Thoracic aorta (tissue), 2 donors: ENCODE data around the gene SLC18A3. TPM values are rescaled to one million over a fixed set of nuclear protein-coding genes. Genes with fewer than 3 reads are reported as not detected.

Source experiments
- ATAC-seq: fragments of 150-250 bp; one replicate; pipeline ENCODE4 v1.8.0; 2017; ENCODE audit warnings: low read depth; ENCODE audit not compliant: insufficient number of reproducible peaks, low FRiP score
- DNase-seq: peaks from one replicate; pipeline ENCODE4 v3.0.0-alpha.2; 2020; ENCODE audit warnings: low spot score
- H3K27ac ChIP-seq, 2 donors: fragments of 200-600 bp; sonication (generic); 1 replicate in 1 of 2; 2 replicates in 1 of 2; pipeline ENCODE4 v1.5.1; 2016; ENCODE audit warnings: mild to moderate bottlenecking in 2 of 2, moderate library complexity in 2 of 2
- H3K27me3 ChIP-seq: fragments of 200-600 bp; sonication (generic); replicated peaks from 2 replicates; pipeline ENCODE4 v1.6.0; 2016; ENCODE audit warnings: mild to moderate bottlenecking; ENCODE audit not compliant: insufficient read depth
- H3K36me3 ChIP-seq: fragments of 200-600 bp; sonication (generic); one replicate; pipeline ENCODE4 v1.5.1; 2016
- H3K4me1 ChIP-seq, 2 donors: fragments of 200-600 bp; sonication (generic); 1 replicate in 1 of 2; 2 replicates in 1 of 2; pipeline versions ENCODE4 v1.5.1 to v1.6.0; 2016; ENCODE audit warnings: low read depth in 2 of 2, mild to moderate bottlenecking in 1 of 2; ENCODE audit not compliant: control insufficient read depth in 1 of 2
- H3K4me3 ChIP-seq: fragments of 200-600 bp; sonication (generic); 2 replicates; pipeline ENCODE4 v1.5.1; 2016; ENCODE audit warnings: mild to moderate bottlenecking
- H3K9me3 ChIP-seq: fragments of 200-600 bp; sonication (generic); 2 replicates; pipeline ENCODE4 v1.5.1; 2016
- total RNA-seq, 2 donors: library from RNA; depleted of rRNA; stranded (reverse); fragments of >200 nt; gene quantifications; one replicate each; pipeline versions ENCODE4 v1.1.0 to v1.2.3, GENCODE V29; 2016
- TF ChIP-seq, protein P1 (sequence below): fragments of 200-600 bp; sonication (generic); IDR thresholded peaks from one replicate; pipeline ENCODE4 v1.5.1; 2019; ENCODE audit warnings: antibody characterized with exemption

SLC18A3 gene
- total RNA-seq, 2 donors from 2014 or later = not detected

DNA sequence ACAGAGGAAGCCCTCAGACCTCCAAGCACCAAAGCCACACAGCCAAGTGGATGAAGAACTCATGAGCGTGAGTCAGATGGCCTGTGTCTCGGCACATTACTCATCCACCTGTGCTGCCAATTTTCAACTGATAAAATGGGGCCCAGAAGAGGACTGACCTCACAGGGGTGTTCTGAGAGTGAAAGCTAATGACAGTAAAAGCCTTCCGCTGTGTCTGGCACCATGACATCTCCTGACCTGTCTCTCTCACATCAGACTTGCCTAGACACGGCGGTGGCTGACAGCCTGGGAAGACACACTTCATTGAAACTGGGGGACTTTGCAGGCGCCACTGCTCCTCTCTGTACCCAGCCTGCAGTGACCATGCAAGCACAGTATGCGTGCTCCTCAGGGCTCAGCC, 8.3 kb upstream of the SLC18A3 start:
- DNase-seq (no peak), ATAC-seq (no peak)
- H3K4me3 ChIP-seq = no peak overlapping the region
- no peaks in the 10 kb centered on the region for H3K27me3 ChIP-seq
- H3K9me3 ChIP-seq = no peaks in the 10 kb centered on the region
- H3K27ac ChIP-seq = no peak overlapping the region
- H3K4me1 ChIP-seq = no peaks in the 10 kb centered on the region
- TF ChIP-seq, protein P1, sequence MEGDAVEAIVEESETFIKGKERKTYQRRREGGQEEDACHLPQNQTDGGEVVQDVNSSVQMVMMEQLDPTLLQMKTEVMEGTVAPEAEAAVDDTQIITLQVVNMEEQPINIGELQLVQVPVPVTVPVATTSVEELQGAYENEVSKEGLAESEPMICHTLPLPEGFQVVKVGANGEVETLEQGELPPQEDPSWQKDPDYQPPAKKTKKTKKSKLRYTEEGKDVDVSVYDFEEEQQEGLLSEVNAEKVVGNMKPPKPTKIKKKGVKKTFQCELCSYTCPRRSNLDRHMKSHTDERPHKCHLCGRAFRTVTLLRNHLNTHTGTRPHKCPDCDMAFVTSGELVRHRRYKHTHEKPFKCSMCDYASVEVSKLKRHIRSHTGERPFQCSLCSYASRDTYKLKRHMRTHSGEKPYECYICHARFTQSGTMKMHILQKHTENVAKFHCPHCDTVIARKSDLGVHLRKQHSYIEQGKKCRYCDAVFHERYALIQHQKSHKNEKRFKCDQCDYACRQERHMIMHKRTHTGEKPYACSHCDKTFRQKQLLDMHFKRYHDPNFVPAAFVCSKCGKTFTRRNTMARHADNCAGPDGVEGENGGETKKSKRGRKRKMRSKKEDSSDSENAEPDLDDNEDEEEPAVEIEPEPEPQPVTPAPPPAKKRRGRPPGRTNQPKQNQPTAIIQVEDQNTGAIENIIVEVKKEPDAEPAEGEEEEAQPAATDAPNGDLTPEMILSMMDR = no peak
- H3K36me3 ChIP-seq = no peaks in the 10 kb centered on the region

DNA sequence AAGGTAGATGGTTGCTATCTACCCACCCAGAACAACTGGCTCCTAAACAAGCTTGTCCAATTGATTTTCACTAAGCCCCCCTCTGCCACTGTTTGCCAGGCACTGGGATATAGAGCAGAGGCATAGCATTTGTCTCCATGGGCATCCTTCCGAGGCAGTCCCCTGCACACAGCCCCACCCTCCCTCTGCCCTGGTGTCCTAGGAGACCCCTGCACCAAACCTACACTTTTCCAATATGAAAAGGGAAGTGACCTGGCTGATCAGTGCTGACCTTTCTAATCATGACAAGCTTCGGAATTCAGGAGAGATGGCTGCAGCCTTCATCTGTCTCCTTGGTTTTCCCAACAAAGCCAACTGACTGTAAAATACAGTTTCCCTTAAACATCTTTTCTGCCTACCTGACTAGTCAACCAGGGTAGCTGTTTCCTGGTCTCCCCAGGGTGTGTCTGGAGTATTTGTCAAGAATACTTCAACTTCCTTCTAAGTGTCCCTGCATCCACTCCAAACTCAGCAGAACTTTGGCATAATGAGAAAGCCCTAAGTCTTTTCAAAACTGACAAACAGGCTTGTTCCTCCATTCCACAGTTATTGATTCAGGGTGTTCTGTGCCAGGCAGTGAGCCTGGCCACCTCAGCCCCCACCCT, 7.6 kb upstream of the SLC18A3 start:
- Histone ChIP-seq H3K27me3 (no peaks in the 10 kb centered on the region), H3K4me1 (no peaks in the 10 kb centered on the region), H3K9me3 (no peaks in the 10 kb centered on the region), H3K4me3 (no peak overlapping the region), H3K27ac (no peak overlapping the region), H3K36me3 (no peaks in the 10 kb centered on the region)
- TF ChIP-seq, protein P1 = no peak
- DNase-seq (no peak), ATAC-seq (no peak)

DNA sequence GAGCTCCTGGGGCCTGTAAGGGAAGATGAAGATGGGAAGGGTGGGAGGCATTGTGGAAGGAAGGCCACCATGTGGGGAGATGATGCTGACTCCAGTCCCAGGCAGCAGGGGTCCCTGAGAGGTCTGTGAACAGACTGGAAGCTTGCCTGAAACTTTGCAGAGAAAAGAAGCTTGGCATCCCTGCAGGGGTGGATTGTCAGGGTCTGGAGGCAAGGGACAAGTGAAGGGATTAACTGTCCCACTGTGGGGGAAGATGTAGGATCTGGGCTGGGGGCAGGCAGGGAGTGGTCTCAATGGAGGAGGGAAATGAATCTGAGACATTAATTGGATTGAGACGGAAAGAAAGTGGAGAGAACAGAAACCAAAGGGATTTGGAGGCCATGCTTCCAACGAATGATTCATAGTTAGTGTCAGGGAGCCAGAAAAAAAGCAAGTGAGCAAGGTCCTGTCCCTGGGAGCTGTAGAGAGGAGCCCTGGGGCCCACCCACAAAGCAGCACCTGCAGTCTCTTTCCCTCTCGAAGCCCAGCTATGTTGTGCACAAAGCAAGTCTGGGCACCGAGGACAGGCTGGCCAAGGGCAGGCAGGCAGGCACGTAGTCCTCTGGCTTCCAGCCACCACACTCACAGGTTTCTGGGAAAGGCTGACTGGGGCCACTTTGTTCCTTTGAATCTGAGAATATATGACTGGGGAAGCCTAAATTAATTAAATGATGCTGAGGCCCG, 4.7 kb upstream of the SLC18A3 start:
- Histone ChIP-seq H3K4me3 (no peak overlapping the region), H3K27me3 (no peaks in the 10 kb centered on the region), H3K27ac (no peak overlapping the region), H3K4me1 (peaks cover under 1 to 12% of the 10 kb centered on the region in 2 donors), H3K36me3 (no peaks in the 10 kb centered on the region), H3K9me3 (no peaks in the 10 kb centered on the region)
- DNase-seq (no peak), ATAC-seq (no peak)
- TF ChIP-seq, protein P1 = no peak

DNA sequence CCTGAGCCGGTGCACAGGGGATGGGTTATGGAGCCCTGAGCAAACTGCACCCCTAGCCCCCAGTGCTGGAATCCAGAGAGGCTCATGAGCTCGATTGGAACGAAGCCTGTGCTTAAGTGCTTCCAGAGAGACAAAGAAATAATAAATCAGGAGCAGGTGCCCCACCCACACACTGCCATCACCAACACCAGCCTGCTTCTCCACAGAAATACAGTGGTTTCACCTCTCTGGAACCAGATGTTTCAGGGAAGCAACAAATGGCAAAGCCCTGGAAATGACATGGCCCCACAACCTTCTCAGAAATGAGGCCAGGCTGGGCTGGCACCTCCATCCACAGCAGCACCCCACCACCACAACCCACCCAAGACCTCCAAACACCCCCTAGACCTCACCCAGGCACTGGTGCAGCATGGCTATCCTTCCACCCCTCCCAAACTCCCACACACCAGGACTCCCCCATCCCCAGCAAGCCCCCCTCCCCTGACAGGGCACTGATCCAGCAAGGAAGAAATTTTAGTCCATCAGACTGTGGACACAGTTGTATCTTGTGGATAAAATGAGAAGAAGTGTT, 4.1 kb upstream of the SLC18A3 start:
- Histone ChIP-seq H3K4me1 (peaks cover 7 to 18% of the 10 kb centered on the region in 2 donors), H3K36me3 (no peaks in the 10 kb centered on the region), H3K27ac (no peak overlapping the region), H3K4me3 (no peak overlapping the region), H3K9me3 (no peaks in the 10 kb centered on the region), H3K27me3 (peaks cover 5% of the 10 kb centered on the region)
- DNase-seq (no peak), ATAC-seq (no peak)
- TF ChIP-seq, protein P1 = no peak

DNA sequence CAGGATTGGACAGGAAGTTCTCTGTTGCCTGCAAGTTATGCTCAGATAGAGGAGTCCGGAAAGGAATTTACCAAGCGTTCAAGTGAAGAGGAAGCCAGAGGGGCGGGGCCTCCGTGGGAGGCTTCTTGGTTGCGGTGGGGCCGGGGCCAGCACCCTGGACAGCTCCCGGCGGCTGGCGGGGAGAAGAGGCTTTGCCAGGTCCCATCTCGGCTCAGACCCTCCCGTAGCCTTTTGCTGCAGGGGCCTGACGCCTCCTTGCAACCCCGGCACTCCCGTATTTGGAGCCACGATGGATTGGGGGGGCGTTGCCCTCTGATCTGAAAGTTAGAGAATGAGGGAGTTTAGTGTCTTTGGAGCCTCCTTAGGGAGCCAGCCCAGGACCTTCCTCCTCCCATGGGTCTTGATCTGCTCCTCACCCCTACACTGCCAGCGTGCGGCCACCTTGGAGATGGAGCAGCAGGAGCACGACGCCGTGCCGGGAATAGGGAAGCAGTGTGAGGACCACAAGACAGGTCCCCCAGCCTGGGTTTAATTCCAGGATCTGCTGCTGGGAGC, 3.1 kb upstream of the SLC18A3 start:
- no peak overlapping the region for H3K27ac ChIP-seq
- H3K4me3 ChIP-seq = no peak overlapping the region
- peaks cover 7% of the 10 kb centered on the region for H3K27me3 ChIP-seq
- DNase-seq (no peak), ATAC-seq (no peak)
- H3K9me3 ChIP-seq = no peaks in the 10 kb centered on the region
- TF ChIP-seq, protein P1 = no peak
- no peaks in the 10 kb centered on the region for H3K36me3 ChIP-seq
- peaks cover 9 to 29% of the 10 kb centered on the region in 2 donors for H3K4me1 ChIP-seq
